Adrenal gland (tissue), 5 donors: Measurements from ENCODE around the gene AKAP4.

Source experiments
- POLR2A ChIP-seq, 2 donors: fragments of 450-650 bp; IDR thresholded peaks; one replicate each; pipeline ENCODE4 v1.6.1; 2017; ENCODE audit warnings: antibody characterized with exemption in 2 of 2, mild to moderate bottlenecking in 2 of 2, moderate library complexity in 1 of 2
- TF ChIP-seq, protein P1 (sequence below), 6 experiments: fragments of 450-650 bp in 4 of 6; fragments of 200-600 bp in 2 of 6; sonication (generic) in 1 of 6; IDR thresholded peaks; 1 replicate in 5 of 6; 2 replicates in 1 of 6; pipeline versions ENCODE4 v1.5.1 to v1.8.0; 2016 to 2021; ENCODE audit warnings: antibody characterized with exemption in 6 of 6, mild to moderate bottlenecking in 2 of 6, moderate library complexity in 1 of 6
- donor health status: DM: no; HTN: no; CAD: no.

DNA sequence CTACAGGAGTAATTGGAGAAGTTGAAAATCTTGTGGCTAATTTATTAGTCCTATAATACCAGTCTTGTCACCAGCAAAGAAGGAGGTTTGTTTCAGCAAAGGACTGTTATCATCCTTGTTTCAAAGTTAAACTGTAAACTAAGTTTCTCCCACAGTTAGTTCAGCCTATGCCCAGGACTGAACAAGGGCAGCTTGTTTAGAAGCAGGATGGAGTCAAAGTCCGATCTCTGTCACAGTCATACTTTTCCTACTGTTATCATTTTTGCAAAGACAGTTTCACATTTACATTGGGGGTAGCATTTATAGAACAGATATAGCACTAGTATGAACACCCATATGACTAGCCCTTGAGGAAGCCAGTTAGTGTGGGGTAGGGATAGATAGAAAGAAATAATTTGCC is 46.4 kb downstream of the AKAP4 start:
- TF ChIP-seq, protein P1, sequence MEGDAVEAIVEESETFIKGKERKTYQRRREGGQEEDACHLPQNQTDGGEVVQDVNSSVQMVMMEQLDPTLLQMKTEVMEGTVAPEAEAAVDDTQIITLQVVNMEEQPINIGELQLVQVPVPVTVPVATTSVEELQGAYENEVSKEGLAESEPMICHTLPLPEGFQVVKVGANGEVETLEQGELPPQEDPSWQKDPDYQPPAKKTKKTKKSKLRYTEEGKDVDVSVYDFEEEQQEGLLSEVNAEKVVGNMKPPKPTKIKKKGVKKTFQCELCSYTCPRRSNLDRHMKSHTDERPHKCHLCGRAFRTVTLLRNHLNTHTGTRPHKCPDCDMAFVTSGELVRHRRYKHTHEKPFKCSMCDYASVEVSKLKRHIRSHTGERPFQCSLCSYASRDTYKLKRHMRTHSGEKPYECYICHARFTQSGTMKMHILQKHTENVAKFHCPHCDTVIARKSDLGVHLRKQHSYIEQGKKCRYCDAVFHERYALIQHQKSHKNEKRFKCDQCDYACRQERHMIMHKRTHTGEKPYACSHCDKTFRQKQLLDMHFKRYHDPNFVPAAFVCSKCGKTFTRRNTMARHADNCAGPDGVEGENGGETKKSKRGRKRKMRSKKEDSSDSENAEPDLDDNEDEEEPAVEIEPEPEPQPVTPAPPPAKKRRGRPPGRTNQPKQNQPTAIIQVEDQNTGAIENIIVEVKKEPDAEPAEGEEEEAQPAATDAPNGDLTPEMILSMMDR (IDR thresholded peaks at IDR 0.05): no peak
- no peak for TF ChIP-seq POLR2A (IDR thresholded peaks at IDR 0.05)
